HepG2 (cell line): Measurements from ENCODE around the gene MYO1B. TPM values are rescaled to one million over a fixed set of nuclear protein-coding genes. Genes with fewer than 3 reads are reported as not detected.
A peak's percentile ranks its signal among the peaks of the same experiment; 100 is the strongest.

Experiments used
- GATA4 ChIP-seq: sonication (generic); IDR thresholded peaks from 2 replicates; pipeline ENCODE4 v1.6.1; 2016; ENCODE audit warnings: antibody characterized with exemption, low read depth, borderline replicate concordance
- HOXA7 ChIP-seq: sonication (generic); formaldehyde crosslinking; IDR thresholded peaks from 2 replicates; pipeline ENCODE4 v1.8.1; 2022; ENCODE audit warnings: mild to moderate bottlenecking, missing genetic modification reagents, moderate library complexity
- KDM5B ChIP-seq: sonication (generic); formaldehyde crosslinking; IDR thresholded peaks from 2 replicates; pipeline ENCODE4 v1.4.0; 2020; ENCODE audit warnings: missing genetic modification reagents, mild to moderate bottlenecking, borderline replicate concordance
- MXD3 ChIP-seq: IDR thresholded peaks from 2 replicates; pipeline ENCODE4 v1.6.1; 2016; ENCODE audit warnings: mild to moderate bottlenecking, missing biosample characterization, missing genetic modification reagents
- MYC ChIP-seq: sonication (generic); formaldehyde crosslinking; IDR thresholded peaks from 2 replicates; pipeline ENCODE4 v1.9.0; 2021; ENCODE audit warnings: missing genetic modification reagents, borderline replicate concordance
- REL ChIP-seq: sonication (generic); formaldehyde crosslinking; conservative IDR thresholded peaks from 2 replicates; pipeline ENCODE4 v1.8.0; 2022; ENCODE audit warnings: mild to moderate bottlenecking, missing genetic modification reagents, moderate library complexity
- ZMYM2 ChIP-seq: sonication (generic); formaldehyde crosslinking; IDR thresholded peaks from 2 replicates; pipeline ENCODE4 v1.8.0; 2022; ENCODE audit warnings: mild to moderate bottlenecking, missing genetic modification reagents
- ZNF124 ChIP-seq: sonication (generic); formaldehyde crosslinking; IDR thresholded peaks from 2 replicates; pipeline ENCODE4 v1.4.0; 2020; ENCODE audit warnings: missing genetic modification reagents
- ZNF430 ChIP-seq: sonication (generic); formaldehyde crosslinking; IDR thresholded peaks from 2 replicates; pipeline ENCODE4 v1.9.0; 2021; ENCODE audit warnings: mild to moderate bottlenecking, missing genetic modification reagents
- ZNF513 ChIP-seq: sonication (generic); formaldehyde crosslinking; conservative IDR thresholded peaks from 2 replicates; pipeline ENCODE4 v1.5.0; 2020; ENCODE audit warnings: missing genetic modification reagents
- ZNF574 ChIP-seq: sonication (generic); formaldehyde crosslinking; IDR thresholded peaks from 2 replicates; pipeline ENCODE4 v1.4.0; 2020; ENCODE audit warnings: missing genetic modification reagents
- ZNF770 ChIP-seq: sonication (generic); formaldehyde crosslinking; IDR thresholded peaks from 2 replicates; pipeline ENCODE4 v1.5.0; 2020; ENCODE audit warnings: mild to moderate bottlenecking, missing genetic modification reagents
- polyA plus RNA-seq, 8 experiments: library from polyadenylated mRNA; depleted of rRNA in 3 of 8; stranded (reverse) in 7 of 8; unstranded in 1 of 8; fragments of >200 nt; fragmentation: Illumina TruSeq in 4 of 8; extraction: Trizol in 4 of 8; gene quantifications; 2 replicates each; pipeline versions ENCODE4 v1.2.1 to v1.2.3, GENCODE V29; 2011 to 2016; ENCODE audit warnings: low read depth in 4 of 8, missing spikeins in 1 of 8, mixed read lengths in 1 of 8; ENCODE audit not compliant: insufficient read depth in 1 of 8
- total RNA-seq, 5 experiments: library from RNA; depleted of rRNA; stranded (reverse); fragments of >200 nt; fragmentation: Illumina TruSeq; extraction: Trizol; gene quantifications; 2 replicates each; pipeline ENCODE4 v1.2.3, GENCODE V29; 2016; ENCODE audit warnings: low read depth in 1 of 5
- TF ChIP-seq, protein P1 (sequence below): sonication (generic); formaldehyde crosslinking; IDR thresholded peaks from 2 replicates; pipeline ENCODE4 v1.4.0; 2020; ENCODE audit warnings: missing genetic modification reagents
- TF ChIP-seq, protein P2 (sequence below): sonication (generic); formaldehyde crosslinking; IDR thresholded peaks from 2 replicates; pipeline ENCODE4 v1.4.0; 2020; ENCODE audit warnings: missing genetic modification reagents, borderline replicate concordance

The MYO1B gene
- total and polyA plus RNA-seq, 2 of the 13 experiments (the other 11 are each of a cell fraction or from before 2014, with no cell fraction given), result 36.9 to 89.8 TPM

- TF ChIP-seq MXD3 (CRISPR knock-in tag), result no peak
- TF ChIP-seq GATA4, result no peak
- TF ChIP-seq ZMYM2 (CRISPR knock-in tag), result no peak
- TF ChIP-seq ZNF574 (CRISPR knock-in tag), result peak; percentile 50; the same call in 1 of the 2 replicates
- peak; percentile 69; the same call in 1 of the 2 replicates for TF ChIP-seq MYC (CRISPR knock-in tag)
- TF ChIP-seq, protein P1, sequence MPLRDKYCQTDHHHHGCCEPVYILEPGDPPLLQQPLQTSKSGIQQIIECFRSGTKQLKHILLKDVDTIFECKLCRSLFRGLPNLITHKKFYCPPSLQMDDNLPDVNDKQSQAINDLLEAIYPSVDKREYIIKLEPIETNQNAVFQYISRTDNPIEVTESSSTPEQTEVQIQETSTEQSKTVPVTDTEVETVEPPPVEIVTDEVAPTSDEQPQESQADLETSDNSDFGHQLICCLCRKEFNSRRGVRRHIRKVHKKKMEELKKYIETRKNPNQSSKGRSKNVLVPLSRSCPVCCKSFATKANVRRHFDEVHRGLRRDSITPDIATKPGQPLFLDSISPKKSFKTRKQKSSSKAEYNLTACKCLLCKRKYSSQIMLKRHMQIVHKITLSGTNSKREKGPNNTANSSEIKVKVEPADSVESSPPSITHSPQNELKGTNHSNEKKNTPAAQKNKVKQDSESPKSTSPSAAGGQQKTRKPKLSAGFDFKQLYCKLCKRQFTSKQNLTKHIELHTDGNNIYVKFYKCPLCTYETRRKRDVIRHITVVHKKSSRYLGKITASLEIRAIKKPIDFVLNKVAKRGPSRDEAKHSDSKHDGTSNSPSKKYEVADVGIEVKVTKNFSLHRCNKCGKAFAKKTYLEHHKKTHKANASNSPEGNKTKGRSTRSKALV (CRISPR knock-in tag), result 0 out of 2 replicates have a peak, but pooled peaks have one; percentile 45
- no peak for TF ChIP-seq ZNF513 (CRISPR knock-in tag)
- TF ChIP-seq, protein P2, sequence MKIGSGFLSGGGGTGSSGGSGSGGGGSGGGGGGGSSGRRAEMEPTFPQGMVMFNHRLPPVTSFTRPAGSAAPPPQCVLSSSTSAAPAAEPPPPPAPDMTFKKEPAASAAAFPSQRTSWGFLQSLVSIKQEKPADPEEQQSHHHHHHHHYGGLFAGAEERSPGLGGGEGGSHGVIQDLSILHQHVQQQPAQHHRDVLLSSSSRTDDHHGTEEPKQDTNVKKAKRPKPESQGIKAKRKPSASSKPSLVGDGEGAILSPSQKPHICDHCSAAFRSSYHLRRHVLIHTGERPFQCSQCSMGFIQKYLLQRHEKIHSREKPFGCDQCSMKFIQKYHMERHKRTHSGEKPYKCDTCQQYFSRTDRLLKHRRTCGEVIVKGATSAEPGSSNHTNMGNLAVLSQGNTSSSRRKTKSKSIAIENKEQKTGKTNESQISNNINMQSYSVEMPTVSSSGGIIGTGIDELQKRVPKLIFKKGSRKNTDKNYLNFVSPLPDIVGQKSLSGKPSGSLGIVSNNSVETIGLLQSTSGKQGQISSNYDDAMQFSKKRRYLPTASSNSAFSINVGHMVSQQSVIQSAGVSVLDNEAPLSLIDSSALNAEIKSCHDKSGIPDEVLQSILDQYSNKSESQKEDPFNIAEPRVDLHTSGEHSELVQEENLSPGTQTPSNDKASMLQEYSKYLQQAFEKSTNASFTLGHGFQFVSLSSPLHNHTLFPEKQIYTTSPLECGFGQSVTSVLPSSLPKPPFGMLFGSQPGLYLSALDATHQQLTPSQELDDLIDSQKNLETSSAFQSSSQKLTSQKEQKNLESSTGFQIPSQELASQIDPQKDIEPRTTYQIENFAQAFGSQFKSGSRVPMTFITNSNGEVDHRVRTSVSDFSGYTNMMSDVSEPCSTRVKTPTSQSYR (CRISPR knock-in tag), result no peak
- no peak for TF ChIP-seq KDM5B (CRISPR knock-in tag)
- TF ChIP-seq HOXA7, result no peak
- peak; percentile 85; the same call in 1 of the 2 replicates for TF ChIP-seq ZNF430 (CRISPR knock-in tag)
- TF ChIP-seq REL (CRISPR knock-in tag), result no peak
- no peak for TF ChIP-seq ZNF770 (CRISPR knock-in tag)
- peak; percentile 70; the same call in 1 of the 2 replicates for TF ChIP-seq ZNF124 (CRISPR knock-in tag)
These were observed 131.9 kb downstream of the MYO1B start (continued) for GRCh38 chr2:191376981-191377629.
